B cell (primary cell): Measurements from ENCODE around the gene FTO. TPM values are rescaled to one million over a fixed set of nuclear protein-coding genes. Genes with fewer than 3 reads are reported as not detected.
A peak's percentile ranks its signal among the peaks of the same experiment; 100 is the strongest.

Experiments
- ATAC-seq: fragments of 200-7000 bp; cut with Tn5 transposase; one replicate; pipeline ENCODE4 v1.10.0; 2021; ENCODE audit warnings: low read depth, mild to moderate bottlenecking, moderate number of reproducible peaks, moderate library complexity
- CTCF ChIA-PET: fragments of 350-600 bp; sonication (Branson Sonifier 250); formaldehyde crosslinking; loops from one replicate; lab custom pipeline; 2021; ENCODE audit warnings: antibody characterized with exemption, inconsistent platforms; lab: Charles Lee
- POLR2A ChIA-PET: fragments of 350-600 bp; sonication (Branson Sonifier 250); formaldehyde crosslinking; loops from one replicate; lab custom pipeline; 2021; ENCODE audit warnings: antibody characterized with exemption; lab: Charles Lee
- DNase-seq: peaks from one replicate; pipeline ENCODE4 v3.0.0; 2013
- H2AFZ ChIP-seq: 2 replicates; pipeline ENCODE4 v1.6.1; 2012; ENCODE audit warnings: mild to moderate bottlenecking, low read depth, low read length; ENCODE audit not compliant: insufficient read depth, poor library complexity, severe bottlenecking
- H3K27ac ChIP-seq, 2 donors: 1 replicate in 1 of 2; 2 replicates in 1 of 2; pipeline ENCODE4 v1.5.1; 2012 to 2013; ENCODE audit warnings: low read length in 2 of 2, mild to moderate bottlenecking in 2 of 2, moderate library complexity in 1 of 2
- H3K27me3 ChIP-seq, 4 experiments: fragments of 200-600 bp in 1 of 4; sonication (generic) in 1 of 4; replicated peaks in 1 of 4; 1 replicate in 2 of 4; 2 replicates in 2 of 4; pipeline versions ENCODE4 v1.6.1 to v1.7.0; 2013 to 2016; ENCODE audit warnings: low read length in 3 of 4, mild to moderate bottlenecking in 2 of 4, mixed read lengths in 1 of 4, moderate library complexity in 1 of 4; ENCODE audit not compliant: insufficient read depth in 4 of 4, control insufficient read depth in 3 of 4; ENCODE audit errors: control extremely low read depth in 1 of 4
- H3K36me3 ChIP-seq, 2 experiments: replicated peaks in 1 of 2; 1 replicate in 1 of 2; 2 replicates in 1 of 2; pipeline versions ENCODE4 v1.6.1 to v1.7.1; 2013; ENCODE audit warnings: low read length in 1 of 2; ENCODE audit not compliant: insufficient read depth in 2 of 2, control insufficient read depth in 1 of 2; ENCODE audit errors: control extremely low read depth in 1 of 2, extremely low read depth in 1 of 2
- H3K4me1 ChIP-seq, 2 donors: fragments of 200-600 bp in 1 of 2; sonication (generic) in 1 of 2; 1 replicate in 1 of 2; 2 replicates in 1 of 2; pipeline versions ENCODE4 v1.5.1 to v1.6.1; 2013 to 2017; ENCODE audit warnings: low read length in 2 of 2; ENCODE audit not compliant: control insufficient read depth in 2 of 2, insufficient read depth in 2 of 2
- H3K4me2 ChIP-seq: replicated peaks from 2 replicates; pipeline ENCODE3; 2012; ENCODE audit warnings: mild to moderate bottlenecking, low read depth, low read length; ENCODE audit not compliant: poor library complexity, severe bottlenecking
- H3K4me3 ChIP-seq, 5 experiments: fragments of 200-600 bp in 1 of 5; sonication (generic) in 1 of 5; 1 replicate in 3 of 5; 2 replicates in 2 of 5; pipeline versions ENCODE4 v1.5.1 to v1.7.0; 2011 to 2016; ENCODE audit warnings: low read length in 4 of 5, mild to moderate bottlenecking in 4 of 5, low read depth in 2 of 5, control low read depth in 1 of 5, moderate library complexity in 1 of 5; ENCODE audit not compliant: insufficient read depth in 1 of 5; ENCODE audit errors: control extremely low read depth in 1 of 5, extremely low read depth in 1 of 5
- H3K79me2 ChIP-seq: fragments of 200-600 bp; sonication (generic); one replicate; pipeline ENCODE4 v1.6.0; 2016; ENCODE audit warnings: low read length; ENCODE audit not compliant: control insufficient read depth, insufficient read depth
- H3K9ac ChIP-seq: fragments of 200-600 bp; sonication (generic); 2 replicates; pipeline ENCODE4 v1.6.1; 2017; ENCODE audit warnings: mild to moderate bottlenecking, low read length, moderate library complexity
- H3K9me3 ChIP-seq, 3 donors: one replicate each; pipeline versions ENCODE4 v1.6.1 to v1.7.1; 2013; ENCODE audit warnings: low read length in 2 of 3; ENCODE audit not compliant: control insufficient read depth in 2 of 3, insufficient read depth in 1 of 3; ENCODE audit errors: control extremely low read depth in 1 of 3
- H4K20me1 ChIP-seq: 2 replicates; pipeline ENCODE4 v1.6.0; 2012; ENCODE audit warnings: mild to moderate bottlenecking, low read length; ENCODE audit not compliant: insufficient read depth, control insufficient read depth, poor library complexity, severe bottlenecking
- H3K27ac Mint-ChIP-seq: one replicate; pipeline ENCODE4 v1.8.0; 2021; ENCODE audit warnings: mixed read lengths
- H3K27me3 Mint-ChIP-seq: one replicate; pipeline ENCODE4 v1.8.0; 2021; ENCODE audit warnings: mixed read lengths
- H3K4me1 Mint-ChIP-seq: one replicate; pipeline ENCODE4 v1.8.0; 2021; ENCODE audit warnings: mixed read lengths
- H3K4me3 Mint-ChIP-seq: one replicate; pipeline ENCODE4 v1.8.0; 2021; ENCODE audit warnings: mixed read lengths
- H3K9me3 Mint-ChIP-seq: one replicate; pipeline ENCODE4 v1.8.0; 2022; ENCODE audit warnings: mixed read lengths; ENCODE audit not compliant: insufficient read depth
- CTCF ChIP-seq: fragments of 200-600 bp; IDR thresholded peaks from one replicate; pipeline ENCODE4 v1.8.0; 2022; ENCODE audit warnings: antibody characterized with exemption, mild to moderate bottlenecking
- EZH2 ChIP-seq: IDR thresholded peaks from 2 replicates; pipeline ENCODE4 v1.6.1; 2012; ENCODE audit warnings: borderline replicate concordance, low read depth, mild to moderate bottlenecking, moderate library complexity, low read length; ENCODE audit not compliant: insufficient read depth, poor library complexity, severe bottlenecking
- WGBS: methylation state at CpG from one replicate; pipeline ENCODE4 v1.1.5; 2013; ENCODE audit warnings: missing lambda C conversion rate; ENCODE audit not compliant: insufficient coverage; 5-methylcytosine and 5-hydroxymethylcytosine counted together
- intact Hi-C: fragments of 100-400 bp; cut with micrococcal nuclease; formaldehyde crosslinking; loops from one replicate; pipeline ENCODE4 v1.10.0; 2022
- polyA plus RNA-seq: library from polyadenylated mRNA; depleted of rRNA; stranded (reverse); fragments of >200 nt; gene quantifications from 2 replicates; pipeline ENCODE4 v1.2.3, GENCODE V29; 2012
- total RNA-seq, 2 donors: library from RNA; stranded (reverse); fragments of 120-200 nt in 1 of 2; gene quantifications; 1 replicate in 1 of 2; 2 replicates in 1 of 2; pipeline versions ENCODE4 v1.2.3 to v1.2.4, GENCODE V29; 2013 to 2022

Gene FTO
- total and polyA plus RNA-seq, 2 donors (not counting 1 experiment from before 2014, with no cell fraction given), result 26.5 to 68.5 TPM

DNA sequence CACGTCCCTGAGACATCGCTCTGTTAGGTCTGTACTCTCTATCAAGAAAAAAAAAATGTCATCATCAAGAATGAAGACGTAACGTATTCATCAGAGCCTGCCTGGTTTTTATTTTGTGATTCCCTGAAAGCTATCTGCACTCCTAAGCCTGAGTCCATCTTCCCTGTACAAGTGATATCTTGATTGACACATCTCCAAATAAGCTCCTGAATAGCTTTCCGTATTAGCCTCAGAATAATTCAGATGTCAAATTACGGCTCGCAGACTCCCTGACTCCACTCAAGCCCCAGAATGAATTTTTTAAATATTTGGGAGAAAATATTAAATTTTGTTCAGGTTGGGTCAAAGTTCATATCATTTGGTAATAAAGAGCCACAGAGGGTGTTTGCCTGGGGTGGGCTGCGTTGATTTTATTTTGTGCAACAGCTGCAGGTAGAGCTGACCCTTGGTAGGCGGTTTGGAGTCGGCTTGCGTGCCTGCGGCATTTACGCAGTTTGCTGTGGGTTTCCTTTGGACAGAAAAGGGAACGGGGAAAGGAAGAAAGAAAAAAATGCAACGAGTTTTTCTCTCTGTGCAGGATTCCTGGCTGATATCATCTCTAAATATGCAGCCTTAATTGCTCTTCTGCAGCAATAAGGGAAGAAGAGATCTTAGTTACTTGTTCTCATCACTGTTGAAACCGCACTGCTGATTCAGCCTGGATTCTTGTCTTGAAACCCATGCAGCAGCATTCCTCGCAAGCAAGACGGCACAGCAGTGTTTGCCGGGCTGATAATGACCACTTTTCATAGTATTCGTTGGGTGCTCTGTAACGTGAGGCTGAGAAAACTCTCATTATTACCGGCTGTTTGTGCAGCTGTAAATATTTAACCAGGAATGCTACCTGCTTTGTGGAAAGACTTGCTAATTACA lies 467.9 kb downstream of the FTO start:
- Mint-ChIP-seq H3K4me3 (no peak overlapping the region), H3K27me3 (peaks cover 30% of the 10 kb centered on the region), H3K27ac (no peak overlapping the region), H3K4me1 (no peaks in the 10 kb centered on the region), H3K9me3 (no peaks in the 10 kb centered on the region)
- ATAC-seq (no peak), DNase-seq (no peak)
- H3K79me2 ChIP-seq, result no peaks in the 10 kb centered on the region
- intact Hi-C loops, result no loop called here
- H2AFZ ChIP-seq, result peak overlapping the region; percentile 46
- no peak overlapping the region for H3K4me2 ChIP-seq
- POLR2A ChIA-PET, result no interaction called here
- CTCF ChIA-PET, result no interaction called here
- H3K9me3 ChIP-seq, result peaks cover 0 to 3% (median 0%) of the 10 kb centered on the region in 3 donors
- H3K4me1 ChIP-seq, result no peaks in the 10 kb centered on the region
- WGBS, result 23% methylated on average over 11 of the region's 22 CpGs
- no peaks in the 10 kb centered on the region for H3K36me3 ChIP-seq
- H3K27ac ChIP-seq, result no peak overlapping the region
- no peak for TF ChIP-seq EZH2
- no peak for TF ChIP-seq CTCF
- peaks cover 0 to 3% (median 0%) of the 10 kb centered on the region in 4 experiments for H3K27me3 ChIP-seq
- no peak overlapping the region for H3K9ac ChIP-seq
- no peak overlapping the region for H3K4me3 ChIP-seq
- no peaks in the 10 kb centered on the region for H4K20me1 ChIP-seq

DNA sequence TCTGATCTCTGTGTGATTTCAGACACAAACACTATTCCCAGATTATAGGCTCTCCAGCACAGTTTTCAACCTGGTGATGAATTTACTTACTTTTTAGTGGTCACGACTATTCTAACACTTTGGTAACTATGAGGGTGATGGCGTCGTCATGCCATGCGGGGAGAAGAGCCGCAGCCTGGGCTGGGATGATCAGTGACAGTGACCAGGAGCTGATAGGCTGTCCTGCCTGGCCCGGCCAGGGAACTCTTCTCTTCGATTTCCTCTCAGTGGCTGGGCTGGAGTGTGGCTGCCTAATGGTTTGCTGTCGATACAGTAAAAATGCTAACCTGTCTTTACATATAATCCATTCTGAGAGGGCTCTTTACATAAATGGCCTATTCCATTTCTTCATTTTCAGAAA lies 469.5 kb downstream of the FTO start:
- DNase-seq (no peak), ATAC-seq (no peak)
- Histone ChIP-seq H4K20me1 (no peaks in the 10 kb centered on the region), H3K27ac (no peak overlapping the region), H3K36me3 (no peaks in the 10 kb centered on the region), H3K9me3 (peaks cover 0 to 3% (median 0%) of the 10 kb centered on the region in 3 donors), H2AFZ (no peak overlapping the region), H3K4me1 (no peaks in the 10 kb centered on the region), H3K9ac (no peak overlapping the region), H3K4me3 (no peak overlapping the region), H3K79me2 (no peaks in the 10 kb centered on the region), H3K27me3 (peaks cover 0 to 4% (median 0%) of the 10 kb centered on the region in 4 experiments), H3K4me2 (no peak overlapping the region)
- H3K4me3 Mint-ChIP-seq, result no peak overlapping the region
- H3K9me3 Mint-ChIP-seq, result no peaks in the 10 kb centered on the region
- ChIA-PET CTCF (no interaction called here), POLR2A (no interaction called here)
- intact Hi-C loops, result no loop called here
- no peak overlapping the region for H3K27ac Mint-ChIP-seq
- peaks cover 43% of the 10 kb centered on the region for H3K27me3 Mint-ChIP-seq
- WGBS, result 91% methylated on average over 6 of the region's 8 CpGs
- H3K4me1 Mint-ChIP-seq, result no peaks in the 10 kb centered on the region
- TF ChIP-seq EZH2, result no peak
- TF ChIP-seq CTCF, result no peak
